SK-N-SH (cell line): ENCODE measurements around the gene LRRC36. TPM values are rescaled to one million over a fixed set of nuclear protein-coding genes. Genes with fewer than 3 reads are reported as not detected.
A peak's percentile ranks its signal among the peaks of the same experiment; 100 is the strongest.

Source experiments
- CTCF ChIA-PET: fragments of 300-600, 350-600 bp; formaldehyde crosslinking; extraction: SDS; loops from one replicate; lab custom pipeline; 2021; lab: Yijun Ruan, JAX
- POLR2A ChIA-PET: fragments of 350-600 bp; sonication (Branson Sonifier 250); formaldehyde crosslinking; extraction: SDS; loops from one replicate; lab custom pipeline; 2020; ENCODE audit warnings: antibody characterized with exemption, inconsistent platforms; lab: Yijun Ruan, JAX
- DNase-seq: peaks from one replicate; pipeline ENCODE4 v3.0.0; 2012
- H2AFZ ChIP-seq: fragments of 200-600 bp; sonication (generic); 2 replicates; pipeline ENCODE4 v1.8.1; 2016; ENCODE audit warnings: antibody characterized with exemption, mild to moderate bottlenecking, low read depth
- H3F3A ChIP-seq: fragments of 200-600 bp; sonication (generic); replicated peaks from 2 replicates; pipeline ENCODE3; 2016; ENCODE audit warnings: antibody characterized with exemption, mild to moderate bottlenecking; ENCODE audit not compliant: insufficient read depth
- H3K27ac ChIP-seq, 2 experiments: fragments of 200-500 bp in 1 of 2; fragments of 200-600 bp in 1 of 2; sonication (Bioruptor generic) in 1 of 2; sonication (generic), shearing (Covaris generic) in 1 of 2; 2 replicates each; pipeline versions ENCODE4 v1.5.1 to v1.6.1; 2014 to 2016; ENCODE audit warnings: low read depth in 2 of 2, inconsistent platforms in 1 of 2, low read length in 1 of 2, mild to moderate bottlenecking in 1 of 2, mixed read lengths in 1 of 2
- H3K27me3 ChIP-seq: fragments of 200-600 bp; sonication (generic), shearing (Covaris generic); 2 replicates; pipeline ENCODE4 v1.6.1; 2016; ENCODE audit warnings: mixed run types; ENCODE audit not compliant: insufficient read depth
- H3K36me3 ChIP-seq, 2 experiments: fragments of 200-500 bp in 1 of 2; fragments of 200-600 bp in 1 of 2; sonication (Bioruptor generic) in 1 of 2; sonication (generic) in 1 of 2; replicated peaks in 1 of 2; 2 replicates each; pipeline versions ENCODE3 to v1.5.1; 2014 to 2016; ENCODE audit warnings: low read length in 1 of 2, mild to moderate bottlenecking in 1 of 2; ENCODE audit not compliant: insufficient read depth in 2 of 2, control insufficient read depth in 1 of 2
- H3K4me1 ChIP-seq, 2 experiments: fragments of 200-500 bp in 1 of 2; fragments of 200-600 bp in 1 of 2; sonication (Bioruptor generic) in 1 of 2; sonication (generic), shearing (Covaris generic) in 1 of 2; 2 replicates each; pipeline versions ENCODE4 v1.5.1 to v1.6.1; 2014 to 2016; ENCODE audit warnings: low read depth in 1 of 2, low read length in 1 of 2, mixed run types in 1 of 2; ENCODE audit not compliant: insufficient read depth in 2 of 2, control insufficient read depth in 1 of 2
- H3K4me2 ChIP-seq: fragments of 200-600 bp; sonication (generic), shearing (Covaris generic); 2 replicates; pipeline ENCODE4 v1.6.1; 2017; ENCODE audit warnings: mixed run types
- H3K4me3 ChIP-seq, 2 experiments: fragments of 200-500 bp in 1 of 2; fragments of 200-600 bp in 1 of 2; sonication (Bioruptor generic) in 1 of 2; sonication (generic), shearing (Covaris generic) in 1 of 2; 2 replicates each; pipeline versions ENCODE4 v1.5.1 to v1.8.1; 2014 to 2016; ENCODE audit warnings: low read depth in 2 of 2, inconsistent platforms in 1 of 2, low read length in 1 of 2, mild to moderate bottlenecking in 1 of 2, mixed read lengths in 1 of 2, moderate library complexity in 1 of 2
- H3K79me2 ChIP-seq: fragments of 200-600 bp; sonication (generic); 2 replicates; pipeline ENCODE4 v1.8.1; 2017; ENCODE audit warnings: mild to moderate bottlenecking; ENCODE audit not compliant: insufficient read depth
- H3K9ac ChIP-seq: fragments of 200-600 bp; sonication (generic); 2 replicates; pipeline ENCODE4 v1.6.1; 2017; ENCODE audit warnings: mixed run types
- H3K9me2 ChIP-seq: fragments of 200-600 bp; sonication (generic); 2 replicates; pipeline ENCODE4 v1.6.1; 2017; ENCODE audit warnings: mixed run types
- H3K9me3 ChIP-seq: fragments of 200-600 bp; sonication (generic); 2 replicates; pipeline ENCODE4 v1.6.1; 2017; ENCODE audit warnings: mixed run types, mild to moderate bottlenecking, moderate library complexity
- H4K20me1 ChIP-seq: fragments of 200-600 bp; sonication (generic); 2 replicates; pipeline ENCODE4 v1.6.1; 2017; ENCODE audit warnings: mild to moderate bottlenecking, mixed run types; ENCODE audit not compliant: insufficient read depth
- EP300 ChIP-seq, 2 experiments: IDR thresholded peaks; 2 replicates each; pipeline versions ENCODE4 v1.4.0 to v1.6.1; 2012; ENCODE audit warnings: borderline replicate concordance in 1 of 2, low read depth in 1 of 2, low read length in 1 of 2
- EZH2phosphoT487 ChIP-seq: fragments of 200-600 bp; sonication (generic); IDR thresholded peaks from 2 replicates; pipeline ENCODE4 v1.6.1; 2017; ENCODE audit warnings: low read depth, mixed run types, mild to moderate bottlenecking, antibody characterized with exemption, moderate library complexity, borderline replicate concordance
- FOXJ3 ChIP-seq: sonication (generic); formaldehyde crosslinking; IDR thresholded peaks from 2 replicates; pipeline ENCODE4 v1.5.1; 2020; ENCODE audit warnings: mild to moderate bottlenecking, missing genetic modification reagents
- GABPA ChIP-seq: IDR thresholded peaks from 2 replicates; pipeline ENCODE4 v1.4.0; 2012; ENCODE audit warnings: low read depth, mild to moderate bottlenecking
- GATA2 ChIP-seq: sonication (generic); formaldehyde crosslinking; IDR thresholded peaks from 2 replicates; pipeline ENCODE4 v1.5.0; 2020; ENCODE audit warnings: mild to moderate bottlenecking, missing genetic modification reagents
- IRF3 ChIP-seq: fragments of 150-350 bp; IDR thresholded peaks from 2 replicates; pipeline ENCODE4 v1.6.1; 2016; ENCODE audit warnings: mild to moderate bottlenecking, low read depth, low read length
- JUND ChIP-seq: IDR thresholded peaks from 2 replicates; pipeline ENCODE4 v1.4.0; 2012
- MEF2A ChIP-seq: IDR thresholded peaks from 2 replicates; pipeline ENCODE4 v1.4.0; 2012; ENCODE audit warnings: low read depth, borderline replicate concordance
- NFIC ChIP-seq: IDR thresholded peaks from 2 replicates; pipeline ENCODE4 v1.4.0; 2012; ENCODE audit warnings: borderline replicate concordance
- POLR2AphosphoS5 ChIP-seq: IDR thresholded peaks from 2 replicates; pipeline ENCODE4 v1.6.1; 2012; ENCODE audit warnings: low read depth, low read length
- REST ChIP-seq: IDR thresholded peaks from 2 replicates; pipeline ENCODE4 v1.6.1; 2012; ENCODE audit warnings: mild to moderate bottlenecking, low read depth, low read length, moderate library complexity
- SIN3A ChIP-seq: IDR thresholded peaks from 2 replicates; pipeline ENCODE4 v1.6.1; 2012; ENCODE audit warnings: low read depth, mild to moderate bottlenecking, low read length, moderate library complexity, borderline replicate concordance
- SMC3 ChIP-seq: IDR thresholded peaks from 2 replicates; pipeline ENCODE4 v1.6.1; 2012; ENCODE audit warnings: low read depth, low read length, improper control_type of control experiment
- TAF1 ChIP-seq: IDR thresholded peaks from 2 replicates; pipeline ENCODE4 v1.6.1; 2012; ENCODE audit warnings: low read depth, mild to moderate bottlenecking, low read length, moderate library complexity, borderline replicate concordance
- USF2 ChIP-seq: fragments of 150-350 bp; IDR thresholded peaks from 2 replicates; pipeline ENCODE4 v1.6.1; 2017; ENCODE audit warnings: antibody characterized with exemption, low read length, low read depth, borderline replicate concordance
- WGBS: methylation state at CpG from one replicate; pipeline ENCODE4 v1.1.6; 2017; ENCODE audit warnings: low lambda C conversion rate; 5-methylcytosine and 5-hydroxymethylcytosine counted together
- polyA plus RNA-seq, 3 experiments: library from polyadenylated mRNA; depleted of rRNA; stranded (reverse); fragments of >200 nt; gene quantifications; 2 replicates each; pipeline ENCODE4 v1.2.3, GENCODE V29; 2012

The LRRC36 gene
- polyA plus RNA-seq, 1 of the 3 experiments (the other 2 are of a cell fraction), result 0.92 TPM

- Histone ChIP-seq H3K4me1 (peaks cover 10 to 36% of the 10 kb centered on the region in 2 experiments; a peak in 3 of 4 replicates), H2AFZ (no peak overlapping the region), H3K4me3 (no peak overlapping the region), H4K20me1 (no peaks in the 10 kb centered on the region), H3K9ac (no peak overlapping the region), H3F3A (peaks cover 10% of the 10 kb centered on the region), H3K27ac (peak overlapping the region in 1 of 2 experiments; percentile 76; a peak in 2 of 4 replicates), H3K27me3 (no peaks in the 10 kb centered on the region), H3K4me2 (no peak overlapping the region), H3K79me2 (no peaks in the 10 kb centered on the region; the same call in 1 of the 2 replicates), H3K9me3 (no peaks in the 10 kb centered on the region), H3K36me3 (peaks cover 0 to 6% of the 10 kb centered on the region in 2 experiments), H3K9me2 (no peaks in the 10 kb centered on the region)
- TF ChIP-seq GABPA, result no peak
- TF ChIP-seq SIN3A, result no peak
- ChIA-PET POLR2A (no interaction called here), CTCF (interaction anchor here (0.9 to 1.5 kb wide), 2 partner anchors 12 to 46 kb away, joined by 3 to 6 read pairs; no protein-coding TSS in a partner anchor)
- 93% methylated on average over 6 of the region's 14 CpGs for WGBS
- no peak for DNase-seq
Observed at GRCh38 chr16:67400901-67401300, 74.3 kb downstream of the LRRC36 start.

- H3K79me2 ChIP-seq, result peaks cover 5% of the 10 kb centered on the region; the same call in 1 of the 2 replicates
- CTCF ChIA-PET, result interaction anchor here (1.2 to 3.1 kb wide), 2 partner anchors 12 to 18 kb away, joined by 3 to 14 read pairs; partner anchors contain the start of gene ZDHHC1
- no peak for DNase-seq
- POLR2A ChIA-PET, result no interaction called here
- 96% methylated on average over 12 of the region's 12 CpGs for WGBS
- H2AFZ ChIP-seq, result no peak overlapping the region
- H3K4me3 ChIP-seq, result no peak overlapping the region
- peaks cover 30 to 43% of the 10 kb centered on the region in 2 experiments; a peak in 3 of 4 replicates for H3K4me1 ChIP-seq
- TF ChIP-seq NFIC, result no peak
- TF ChIP-seq FOXJ3 (CRISPR knock-in tag), result no peak
- TF ChIP-seq EZH2phosphoT487, result no peak
- TF ChIP-seq USF2, result no peak
- no peak for TF ChIP-seq REST
- no peak for TF ChIP-seq GATA2 (CRISPR knock-in tag)
- TF ChIP-seq GABPA, result no peak
- TF ChIP-seq IRF3, result no peak
- no peak for TF ChIP-seq SMC3
- no peak for TF ChIP-seq MEF2A
- TF ChIP-seq EP300 (IDR thresholded peaks at IDR 0.05; ENCODE audit: borderline replicate concordance in 1 of 2, low read depth in 1 of 2, low read length in 1 of 2), result no peak
- TF ChIP-seq POLR2AphosphoS5, result no peak
- TF ChIP-seq JUND, result no peak
- TF ChIP-seq TAF1, result no peak
- H3K4me2 ChIP-seq, result no peak overlapping the region
- H3K27me3 ChIP-seq, result no peaks in the 10 kb centered on the region
- no peak overlapping the region for H3K27ac ChIP-seq
- no peaks in the 10 kb centered on the region for H4K20me1 ChIP-seq
- no peak overlapping the region for H3K9ac ChIP-seq
- peaks cover 21% of the 10 kb centered on the region for H3F3A ChIP-seq
- H3K9me3 ChIP-seq, result no peaks in the 10 kb centered on the region
- no peaks in the 10 kb centered on the region for H3K9me2 ChIP-seq
- H3K36me3 ChIP-seq, result peaks cover 0 to 6% of the 10 kb centered on the region in 2 experiments
Observed at GRCh38 chr16:67403976-67404555, 77.5 kb downstream of the LRRC36 start.
